DMS 273 (cell line): Measurements from ENCODE around the gene SAE1.

Experiments used
- DNase-seq: peaks from one replicate; lab custom pipeline; 2025; ENCODE audit not compliant: unreplicated experiment; lab: John Stamatoyannopoulos, UW

The SAE1 gene

GRCh38 chr19:47105874-47106273, 24.8 kb upstream of the SAE1 start:
- no peak for DNase-seq

- no peak for DNase-seq
Measured at GRCh38 chr19:47106821-47107201, 23.8 kb upstream of the SAE1 start.

DNA sequence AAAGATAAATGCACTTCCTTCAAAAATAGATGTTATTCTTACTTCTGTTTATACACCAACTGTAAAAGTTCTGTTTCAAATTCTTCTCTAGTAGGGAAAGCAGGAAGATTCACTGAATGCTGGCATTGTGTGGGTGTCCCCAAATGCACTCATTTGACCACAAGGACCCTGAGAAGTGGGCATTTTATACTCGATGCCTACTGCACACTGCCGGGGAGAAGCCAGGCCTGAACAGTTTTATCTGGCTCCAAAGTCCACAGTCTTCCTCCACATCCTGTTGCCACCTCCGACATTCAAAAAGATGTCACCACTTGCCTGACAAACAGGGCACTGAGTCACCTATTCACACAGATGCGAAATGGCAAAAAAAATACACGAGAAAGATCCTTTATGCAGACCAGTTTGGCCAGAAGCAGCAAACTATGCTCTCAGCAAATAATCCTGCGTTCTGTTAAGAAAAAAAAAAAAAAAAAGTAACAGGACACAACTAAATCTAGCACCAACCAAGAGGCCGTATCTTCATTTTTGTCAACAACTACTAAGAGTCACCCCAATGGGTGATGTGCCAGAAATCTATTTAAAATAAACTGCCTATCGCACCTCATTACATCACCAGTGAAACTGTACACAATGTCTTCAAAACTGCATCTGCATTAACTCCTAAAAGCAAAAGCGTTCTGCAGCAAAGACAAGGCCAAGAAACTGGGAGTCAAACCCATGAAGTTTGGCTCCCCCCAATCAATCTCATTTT, 23.3 kb upstream of the SAE1 start:
- no peak for DNase-seq

GRCh38 chr19:47107953-47108746, 22.5 kb upstream of the SAE1 start:
- DNase-seq, result peak; percentile 32

DNA sequence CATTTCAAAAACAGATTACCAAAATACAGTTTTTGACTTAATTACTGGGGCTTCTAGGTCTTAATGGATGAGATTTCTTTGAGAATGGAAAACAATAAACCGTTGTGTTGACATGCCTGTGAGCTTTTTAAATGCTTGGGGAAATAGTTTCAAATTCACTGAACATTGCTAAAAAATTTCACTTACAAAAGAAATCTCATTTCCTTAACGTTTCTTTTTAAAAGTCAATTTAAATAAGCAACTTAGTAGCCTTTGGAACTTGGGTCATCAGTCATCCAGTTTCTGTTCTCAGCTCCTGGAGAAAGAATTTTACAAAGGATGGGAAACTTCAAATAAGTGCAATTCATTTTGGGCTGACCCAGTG, 21.5 kb upstream of the SAE1 start:
- DNase-seq, result no peak

GRCh38 chr19:47109541-47110375, 20.9 kb upstream of the SAE1 start:
- DNase-seq, result peak; percentile 67

- peak; percentile 52 for DNase-seq
Measured at GRCh38 chr19:47110521-47111005, 20.1 kb upstream of the SAE1 start.

- peak; percentile 65 for DNase-seq
Measured at GRCh38 chr19:47111006-47111621, 19.5 kb upstream of the SAE1 start.

GRCh38 chr19:47111682-47112165, 18.9 kb upstream of the SAE1 start:
- DNase-seq, result no peak

GRCh38 chr19:47112166-47112996, 18.3 kb upstream of the SAE1 start:
- DNase-seq, result peak; percentile 93

GRCh38 chr19:47112997-47113849, 17.4 kb upstream of the SAE1 start, which contains the start of gene ZC3H4:
TSS of gene ZC3H4 (minus strand) at chr19:47113776. CDS start at chr19:47112584, 1,192 bp downstream.
- DNase-seq, result peak; percentile 100

- peak; percentile 64 for DNase-seq
Measured at GRCh38 chr19:47113850-47114651, 16.6 kb upstream of the SAE1 start.

DNA sequence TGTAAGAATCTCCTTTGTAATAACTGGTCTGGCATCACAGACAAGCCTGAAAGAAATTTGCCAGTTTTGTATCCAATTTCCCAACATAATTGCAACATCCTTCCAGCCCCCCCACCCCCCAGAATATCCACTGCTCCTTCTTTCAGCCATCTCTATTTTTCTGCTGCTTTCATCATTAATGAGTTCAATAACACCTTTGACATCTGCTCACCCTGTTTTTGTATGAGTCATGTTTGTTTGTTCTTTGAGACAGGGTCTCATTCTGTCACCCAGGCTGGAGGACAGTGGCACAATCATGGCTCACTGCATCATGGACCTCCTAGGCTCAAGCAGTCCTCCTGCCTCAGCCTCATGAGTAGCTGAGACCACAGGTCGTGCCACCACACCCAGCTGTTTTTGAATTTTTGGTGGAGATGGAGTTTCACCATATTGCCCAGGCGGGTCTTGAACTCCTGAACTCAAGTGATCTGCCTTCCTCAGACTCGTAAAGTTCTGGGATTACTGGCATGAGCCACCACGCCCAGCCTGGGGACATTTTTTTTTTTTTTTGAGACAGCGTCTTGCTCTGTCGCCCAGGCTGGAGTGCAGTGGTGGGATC, 10.1 kb upstream of the SAE1 start:
- no peak for DNase-seq

DNA sequence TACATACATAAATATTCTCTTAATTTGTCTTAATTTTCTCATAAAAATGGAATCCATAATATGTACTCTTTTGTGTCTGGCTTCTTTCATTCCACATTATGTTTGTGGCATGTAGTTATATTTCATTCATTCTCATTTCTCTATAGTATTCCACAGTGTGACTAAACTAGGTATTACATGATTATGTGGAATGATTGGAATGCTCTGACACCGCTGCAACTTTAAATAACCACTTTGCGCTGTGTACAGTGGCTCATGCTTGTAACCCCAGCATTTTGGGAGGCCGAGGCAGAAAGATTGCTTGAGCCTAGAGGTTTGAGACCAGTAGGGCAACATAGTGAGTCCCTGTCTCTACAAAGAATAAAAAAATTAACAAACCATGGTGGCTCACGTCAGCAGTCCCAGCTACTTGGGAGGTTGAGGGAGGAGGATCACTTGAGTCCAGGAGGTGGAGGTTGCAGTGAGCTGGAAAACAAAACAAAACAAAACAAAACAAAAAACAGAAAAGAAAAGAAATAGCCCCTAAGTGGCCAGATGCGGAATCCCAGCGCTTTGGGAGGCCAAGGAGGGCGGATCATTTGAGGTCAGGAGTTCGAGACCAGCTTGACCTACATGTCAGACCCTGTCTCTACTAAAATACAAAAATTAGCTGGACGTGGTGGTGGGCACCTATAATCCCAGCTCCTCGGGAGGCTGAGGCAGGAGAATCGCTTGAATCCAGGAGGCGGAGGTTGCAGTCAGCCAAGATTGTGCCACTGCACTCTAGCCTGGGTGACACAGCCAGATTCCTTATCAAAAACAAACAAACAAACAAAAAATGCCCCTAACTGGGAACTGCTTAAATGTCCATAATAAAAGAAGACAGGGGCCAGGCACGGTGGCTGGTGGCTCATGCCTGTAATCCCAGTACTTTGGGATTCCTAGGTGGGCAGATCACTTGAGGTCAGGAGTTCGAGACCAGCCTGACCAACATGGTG, 8.0 kb upstream of the SAE1 start:
- DNase-seq, result no peak

DNA sequence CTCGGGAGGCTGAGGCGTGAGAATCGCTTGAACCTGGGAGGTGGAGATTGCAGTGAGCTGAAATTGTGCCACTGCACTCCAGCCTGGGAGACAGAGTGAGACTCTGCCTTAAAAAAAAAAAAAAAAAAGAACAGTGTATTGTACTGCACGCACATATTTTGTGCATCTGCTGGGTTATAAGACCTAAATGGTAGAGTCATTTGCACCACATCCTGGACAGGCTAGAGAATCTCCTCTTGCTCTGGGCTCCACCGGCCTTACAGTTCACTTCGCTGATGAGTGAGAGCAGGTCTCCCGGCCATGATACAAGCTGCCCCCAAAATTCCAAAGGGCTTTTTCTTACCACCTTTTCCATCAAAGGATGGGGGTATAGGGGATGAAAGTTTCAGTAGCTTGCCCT, 7.2 kb upstream of the SAE1 start:
- no peak for DNase-seq

- DNase-seq, result peak; percentile 91
Measured at GRCh38 chr19:47124937-47125668, 5.5 kb upstream of the SAE1 start.
